Right forelimb (tissue), 1 donor: Measurements from ENCODE around the gene HOXC9.

Source experiments
- DNase-seq: peaks from one replicate; pipeline ENCODE4 v3.0.0-alpha.2; 2018

The HOXC9 gene

DNA sequence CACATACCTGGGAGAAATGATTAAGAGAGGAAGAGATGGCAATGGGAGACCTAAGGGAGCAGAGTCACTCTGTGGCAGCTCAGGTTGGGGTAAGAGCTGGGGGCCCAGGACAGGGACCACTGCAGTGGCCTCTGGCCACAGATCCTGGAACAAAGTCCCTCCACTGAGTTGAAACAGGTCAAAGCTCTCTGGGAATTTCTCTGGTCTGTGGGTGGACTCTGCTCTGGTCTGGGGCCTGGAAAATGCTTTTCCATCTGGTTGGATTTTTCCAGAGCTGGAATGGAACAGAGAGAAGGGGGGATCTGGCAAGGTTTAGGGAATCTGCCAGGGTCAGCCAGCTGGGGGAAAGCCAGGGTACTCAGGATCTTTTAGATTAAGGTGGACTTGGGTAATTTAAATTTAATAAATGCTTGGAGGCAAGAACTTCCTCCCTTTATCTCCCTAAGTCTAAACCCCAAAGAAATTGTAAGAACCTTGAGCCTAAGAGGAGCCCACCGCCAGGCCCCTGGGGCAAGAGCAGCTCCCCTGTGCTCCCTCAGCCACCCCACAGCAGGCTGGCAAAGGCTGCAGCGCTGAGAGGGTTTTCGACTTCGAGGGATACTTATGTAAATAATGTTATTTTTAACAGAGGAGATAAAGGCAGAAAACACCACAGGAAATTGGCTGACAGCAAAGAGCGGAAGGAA is 11.3 kb upstream of the HOXC9 start:
- DNase-seq, result no peak

DNA sequence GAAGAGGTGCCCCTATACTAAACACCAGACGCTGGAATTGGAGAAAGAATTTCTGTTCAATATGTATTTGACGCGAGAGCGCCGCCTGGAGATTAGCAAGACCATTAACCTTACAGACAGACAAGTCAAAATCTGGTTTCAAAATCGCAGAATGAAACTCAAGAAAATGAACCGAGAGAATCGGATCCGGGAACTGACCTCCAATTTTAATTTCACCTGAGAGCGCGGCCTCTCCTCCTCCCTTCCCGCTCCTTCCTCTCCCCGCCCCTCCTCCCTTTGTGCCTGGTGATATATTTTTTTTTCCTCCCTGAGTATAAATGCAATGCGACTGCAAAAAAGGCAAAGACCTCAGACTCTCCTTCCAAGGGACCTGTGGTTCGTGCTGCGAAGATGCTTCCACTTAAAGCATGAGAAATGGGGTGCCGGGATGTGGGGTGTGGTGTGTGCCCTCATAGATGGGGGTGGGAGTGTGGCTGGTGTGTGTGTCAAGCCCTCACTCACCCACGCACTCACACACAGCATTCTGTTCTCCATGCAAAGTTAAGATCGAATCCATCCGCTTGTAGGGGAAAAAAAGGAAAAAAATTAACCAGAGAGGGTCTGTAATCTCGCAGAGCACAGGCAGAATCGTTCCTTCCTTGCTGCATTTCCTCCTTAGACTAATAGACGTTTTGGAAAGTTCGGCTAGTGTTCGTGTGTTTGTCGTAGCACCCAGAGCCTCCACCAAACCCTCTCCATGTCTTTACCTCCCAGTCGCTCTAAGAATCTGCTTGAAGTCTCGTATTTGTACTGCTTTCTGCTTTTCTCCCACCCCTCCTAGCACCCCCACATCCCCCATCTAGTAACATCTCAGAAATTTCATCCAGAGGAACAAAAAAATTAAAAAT is 10.5 kb upstream of the HOXC9 start:
- no peak for DNase-seq

DNA sequence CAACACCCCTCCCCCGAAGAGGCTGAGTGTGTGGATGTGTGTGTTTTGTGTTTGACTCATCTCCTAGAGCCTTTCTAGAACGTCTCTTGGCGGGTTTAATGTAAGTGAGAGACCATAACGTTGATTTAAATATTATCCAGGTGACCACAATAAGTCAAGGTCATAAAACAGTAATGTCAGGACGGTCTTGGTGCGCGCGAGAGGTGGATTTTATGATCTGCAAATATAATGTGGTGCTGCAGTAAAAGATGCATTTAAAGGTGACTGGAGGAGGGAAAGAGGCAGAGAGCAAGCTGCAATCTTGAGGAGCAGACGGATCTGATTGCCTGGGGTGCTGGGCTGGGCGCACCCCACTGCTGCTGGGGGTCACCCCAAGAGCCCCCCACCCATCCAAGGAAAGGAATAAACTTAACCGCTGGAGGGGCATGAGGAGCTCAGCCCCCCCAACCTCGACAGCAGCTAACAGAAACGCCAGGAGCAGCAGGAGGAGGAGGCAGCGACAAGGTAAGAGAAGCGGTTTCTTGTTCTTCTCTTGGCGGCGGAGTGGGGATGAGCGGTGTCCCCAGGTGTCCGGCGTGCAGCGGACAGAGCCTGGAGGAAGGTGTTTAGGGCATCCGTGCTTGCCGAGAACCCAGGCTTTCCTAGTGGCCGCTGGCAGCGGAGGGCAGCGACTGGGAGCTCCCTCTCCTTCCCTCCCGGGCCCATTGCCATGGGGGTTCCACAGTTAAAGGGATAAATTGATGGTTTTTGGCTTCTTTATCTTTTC is 9.5 kb upstream of the HOXC9 start:
- DNase-seq, result no peak

DNA sequence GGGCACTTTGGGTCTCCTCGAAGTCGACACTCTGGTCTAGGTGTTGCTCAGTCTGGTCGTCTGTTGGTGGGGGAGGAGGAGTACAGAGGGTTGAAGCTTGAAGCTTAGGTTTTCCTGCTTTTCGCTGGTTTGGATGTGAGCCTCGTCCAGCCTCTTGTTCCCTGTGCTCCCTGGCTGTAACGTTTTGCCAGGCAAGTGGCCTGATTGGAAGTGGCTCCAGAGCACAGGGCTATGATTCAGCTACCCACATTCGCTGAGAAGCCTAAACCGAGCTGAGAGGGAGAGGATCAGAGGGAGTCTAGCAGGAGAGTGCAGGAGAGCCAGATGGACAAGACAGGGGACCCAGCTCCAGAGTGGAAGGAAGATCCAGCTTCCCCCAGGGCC is 8.9 kb upstream of the HOXC9 start:
- no peak for DNase-seq

DNA sequence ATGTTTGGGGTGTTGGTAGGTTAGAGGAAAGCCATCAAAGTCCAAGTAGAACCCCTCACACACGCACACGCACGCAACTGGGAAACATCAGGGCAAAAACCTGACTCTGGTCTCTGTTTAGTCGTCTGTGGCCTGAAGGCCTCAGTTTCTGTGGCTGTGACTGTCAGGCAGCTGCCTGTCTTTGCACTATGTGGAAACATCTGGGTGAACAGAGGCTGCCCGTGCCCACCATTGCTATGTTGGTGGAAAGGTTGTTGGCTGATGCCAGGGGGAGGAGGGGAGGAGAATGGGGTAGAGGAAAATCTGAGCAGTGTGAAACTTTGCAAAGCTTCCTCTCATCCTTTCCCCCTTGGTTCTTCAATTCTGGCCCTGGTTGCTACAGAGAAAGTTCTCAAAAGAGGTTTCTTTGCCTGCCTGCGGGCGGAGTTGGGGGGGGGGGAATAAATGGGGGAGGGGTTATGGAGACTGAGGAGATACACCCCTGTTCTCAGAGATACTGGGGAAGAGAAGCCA is 7.5 kb upstream of the HOXC9 start:
- DNase-seq, result no peak

DNA sequence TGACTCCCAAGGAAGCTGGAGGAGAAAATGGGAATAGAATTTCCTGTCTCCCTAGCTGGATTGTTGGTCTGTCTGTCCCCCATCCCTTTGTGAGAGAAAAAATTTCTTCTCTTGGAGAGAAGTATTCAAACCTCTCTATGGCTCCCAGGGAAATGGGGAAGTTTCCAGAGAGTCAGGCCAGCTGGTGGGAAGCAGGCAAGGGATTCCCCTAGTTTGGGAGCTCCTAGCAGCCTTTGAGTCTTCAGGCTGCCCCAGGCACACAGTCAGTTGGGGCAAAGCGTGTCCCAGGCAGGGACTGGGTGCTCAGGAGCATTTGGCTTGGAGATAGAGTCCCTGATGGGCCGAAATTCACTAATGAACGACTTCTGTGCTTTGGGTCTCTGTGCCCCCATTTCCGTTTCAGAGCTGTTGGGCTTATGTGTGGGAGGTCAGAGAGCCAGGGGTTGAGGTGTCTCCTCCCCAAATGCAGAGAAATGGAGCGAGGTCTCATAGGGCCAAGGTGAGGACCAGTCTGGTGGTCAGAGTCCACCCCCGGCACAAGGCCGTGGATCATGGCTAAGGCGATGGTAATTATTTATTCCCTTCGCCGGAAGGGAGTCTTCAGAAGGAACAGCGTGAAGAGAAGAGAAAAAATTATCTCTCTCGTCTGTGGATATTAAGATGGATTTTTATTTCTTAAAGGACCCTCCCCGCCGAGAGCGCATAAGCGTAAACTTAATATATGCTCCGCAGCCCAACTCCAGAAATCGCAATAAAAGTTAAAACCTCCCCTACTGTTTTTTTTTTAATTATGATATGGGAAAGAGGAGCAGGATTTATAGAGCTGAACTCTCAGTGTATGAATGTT is 6.6 kb upstream of the HOXC9 start:
- no peak for DNase-seq

DNA sequence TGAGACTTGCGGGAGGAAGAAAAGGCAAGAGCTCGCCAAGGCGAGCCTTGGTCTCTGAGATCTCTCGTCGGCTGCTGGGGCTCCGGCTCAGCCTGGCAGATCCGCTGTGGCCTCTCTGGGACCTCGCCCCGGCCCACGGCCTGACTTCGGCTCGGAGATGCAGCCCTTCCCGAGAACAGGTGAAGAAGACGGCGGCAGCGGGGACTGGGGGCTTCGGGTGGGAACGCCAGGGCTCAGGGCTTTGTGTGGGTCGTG is 6.0 kb upstream of the HOXC9 start:
- no peak for DNase-seq

DNA sequence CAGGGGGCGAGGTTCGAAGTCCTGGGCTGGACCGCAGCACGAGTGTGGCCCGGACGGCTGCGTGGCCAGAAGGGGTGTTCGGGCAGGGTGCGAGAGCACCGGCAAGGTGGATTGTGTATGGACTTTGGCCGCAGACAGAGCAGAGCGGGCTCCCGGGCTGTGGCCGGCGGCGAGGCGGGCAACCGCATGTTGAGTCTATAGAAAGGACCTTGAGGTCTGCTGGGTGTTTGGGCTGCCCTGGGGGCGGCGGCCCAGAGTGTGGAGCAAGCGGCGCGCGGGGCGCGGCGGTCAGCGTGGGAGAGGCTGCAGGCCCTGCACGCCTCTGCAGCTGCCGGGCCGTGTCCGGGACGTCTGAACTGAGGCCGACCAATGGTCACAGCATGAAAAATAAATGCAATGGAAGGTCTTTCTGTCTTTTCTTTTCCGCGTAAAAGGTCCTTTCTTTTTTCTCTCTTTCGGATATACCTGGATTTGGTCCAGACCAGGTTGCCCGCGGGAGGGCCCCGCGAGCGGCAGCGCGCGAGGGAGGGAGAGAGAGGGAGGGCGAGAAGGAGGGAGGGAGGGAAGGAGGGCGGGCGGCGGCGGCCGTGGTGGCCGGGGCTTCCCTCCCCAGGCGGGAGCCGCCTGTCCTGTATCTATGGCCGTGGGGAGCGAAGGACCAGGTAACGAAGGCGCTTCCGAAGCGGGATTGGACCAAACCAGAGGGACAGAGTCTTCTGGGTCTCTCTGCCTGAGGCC is 5.5 kb upstream of the HOXC9 start:
- DNase-seq, result no peak

DNA sequence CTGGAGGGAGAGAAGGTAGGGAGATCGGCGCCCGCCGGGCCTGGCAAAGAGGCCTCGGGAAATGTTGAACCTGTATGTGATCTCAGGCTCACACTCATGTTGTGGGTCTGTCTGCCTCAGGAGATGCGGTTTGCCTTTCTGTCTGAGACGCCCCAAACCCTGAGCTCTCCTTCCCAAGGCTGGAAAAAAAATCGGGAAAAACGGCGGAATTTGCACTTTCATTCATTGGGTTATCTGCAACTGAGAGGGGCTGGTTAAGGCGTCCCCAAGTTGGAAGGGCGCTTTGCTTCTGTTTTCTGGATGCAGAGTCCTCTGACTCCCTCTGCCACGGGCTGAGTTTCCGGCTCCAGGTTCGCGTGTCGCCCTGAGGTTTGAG is 5.0 kb upstream of the HOXC9 start:
- no peak for DNase-seq

DNA sequence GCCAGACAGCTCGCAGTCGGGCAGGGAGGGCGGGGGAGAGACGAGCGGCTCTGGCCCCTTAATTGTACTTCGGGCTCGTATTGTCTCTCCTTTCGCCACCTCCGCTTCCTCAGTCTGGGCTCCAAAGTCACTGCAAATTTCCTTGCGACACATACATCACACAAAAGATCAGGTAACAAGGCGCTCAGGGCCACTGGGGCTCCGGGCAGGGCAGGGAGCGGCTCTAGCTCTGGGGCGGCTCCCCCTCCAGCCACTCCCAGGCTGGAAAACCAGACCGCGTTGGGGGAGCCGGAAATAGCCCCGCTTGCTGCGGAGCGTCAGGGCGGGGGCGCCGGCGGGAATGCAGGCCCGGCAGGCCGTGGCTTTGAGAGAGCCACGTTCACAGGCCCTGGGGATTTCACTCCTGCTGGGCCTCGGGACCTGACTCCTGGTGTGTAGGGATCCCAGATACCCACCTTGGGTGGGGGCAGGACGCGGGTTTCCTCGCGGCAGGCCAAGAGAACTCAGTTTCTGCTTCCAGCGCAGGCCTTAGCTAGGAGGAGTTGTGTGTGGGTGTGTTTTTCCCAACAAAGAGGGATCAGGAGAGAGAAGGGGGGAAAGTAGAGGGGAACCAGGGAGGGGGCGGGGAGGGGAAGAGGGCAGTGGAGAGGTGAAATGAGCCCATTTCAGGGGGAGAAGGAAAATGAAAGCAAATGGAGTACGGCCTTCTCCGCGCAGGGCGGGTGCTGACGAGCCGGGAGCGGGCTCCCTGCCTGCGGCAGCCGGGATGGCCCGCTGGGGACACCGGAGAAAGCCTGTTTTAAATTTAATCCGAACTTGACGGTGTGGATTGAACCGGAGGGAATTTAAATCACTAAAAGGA is 4.4 kb upstream of the HOXC9 start:
- no peak for DNase-seq

DNA sequence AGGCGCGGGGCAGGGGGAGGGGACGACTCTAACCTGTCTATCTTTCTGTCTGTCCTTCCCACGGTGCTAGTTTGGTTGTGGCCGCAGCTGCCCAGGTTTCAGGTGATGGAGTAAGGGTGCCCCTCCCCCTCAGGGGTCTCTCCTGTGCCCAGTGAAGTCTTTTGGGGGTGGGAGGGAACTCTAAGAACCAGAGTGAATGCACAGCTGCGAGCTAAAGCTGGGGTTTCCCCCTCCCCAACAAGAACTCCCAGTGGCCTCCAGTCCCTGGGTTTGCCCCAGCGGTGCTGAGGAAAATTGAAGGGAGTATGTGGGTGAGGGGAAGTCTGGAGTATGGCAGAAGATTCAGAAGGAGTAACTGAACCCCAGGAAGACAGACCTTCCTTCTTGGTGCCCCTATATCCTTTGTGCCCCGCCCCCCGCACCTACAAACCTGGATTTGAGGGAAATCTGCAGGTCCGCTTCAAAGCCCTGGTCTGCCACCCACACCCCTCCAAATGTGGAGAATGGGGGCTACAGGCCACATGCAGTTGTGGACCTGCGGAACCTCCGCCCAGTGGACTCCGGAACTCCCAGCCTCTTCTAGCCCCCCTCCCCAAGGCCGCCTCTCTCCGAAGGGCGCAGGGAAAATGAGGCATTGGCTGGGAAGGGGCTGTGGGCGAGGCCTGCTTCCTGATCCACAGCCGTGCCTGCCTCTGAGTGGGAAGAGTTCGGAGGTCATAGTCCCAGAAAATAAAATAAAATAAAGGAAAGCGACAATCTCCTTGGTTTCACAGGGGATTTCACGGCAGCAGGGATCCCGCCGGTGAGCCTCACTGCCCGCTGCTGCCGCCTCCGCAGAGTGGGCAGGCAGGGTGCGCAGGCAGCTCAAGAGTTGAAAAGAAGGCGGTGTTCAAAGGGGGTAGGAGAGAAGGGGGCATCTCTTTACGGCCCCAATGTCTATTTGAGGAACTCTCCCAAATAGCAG is 3.4 kb upstream of the HOXC9 start:
- no peak for DNase-seq

DNA sequence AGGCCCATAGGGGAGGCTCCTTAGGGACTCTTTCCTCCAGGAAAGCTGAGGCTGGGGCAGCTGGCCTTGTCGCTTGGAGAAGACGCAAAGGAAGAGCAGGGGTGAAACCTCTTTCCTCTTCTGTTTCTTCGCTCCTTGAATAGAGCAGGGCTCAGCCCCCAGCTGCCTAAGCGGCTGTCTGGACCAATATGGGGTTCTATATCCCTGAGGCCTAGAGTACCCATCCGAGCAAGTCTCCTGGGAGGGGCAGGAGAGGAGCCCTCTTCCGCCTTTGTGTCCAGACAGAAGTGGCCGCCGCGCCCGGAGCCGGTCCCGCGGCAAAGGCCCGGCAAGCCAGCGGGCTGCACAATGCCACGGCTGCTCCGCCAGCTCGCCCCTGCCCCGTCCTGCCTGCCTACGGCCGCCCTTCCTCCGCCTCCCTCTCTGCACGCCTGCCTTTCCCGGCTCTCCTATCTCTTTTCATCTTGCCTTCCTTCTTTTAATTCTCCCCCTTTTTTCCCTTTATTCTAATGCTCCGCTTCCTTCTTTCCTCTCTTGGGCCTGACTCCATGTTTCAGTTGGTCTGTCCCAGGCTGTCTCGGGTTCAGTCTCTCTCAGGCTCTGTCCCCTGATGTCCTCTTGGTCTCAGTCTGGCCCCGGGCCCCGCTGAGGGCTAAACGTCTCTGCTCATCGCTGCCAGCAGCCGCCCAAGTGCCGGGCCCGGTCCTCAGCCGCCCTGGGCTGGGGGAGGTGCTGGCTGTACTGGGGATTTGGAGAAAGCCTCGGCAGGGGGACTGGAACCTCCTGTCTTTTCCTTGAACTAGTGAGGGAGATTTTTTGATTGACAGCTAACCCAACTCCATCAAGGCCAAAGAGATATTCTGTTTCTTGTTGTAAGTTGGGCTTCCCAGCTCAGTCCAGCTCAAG is 2.5 kb upstream of the HOXC9 start:
- DNase-seq, result no peak

DNA sequence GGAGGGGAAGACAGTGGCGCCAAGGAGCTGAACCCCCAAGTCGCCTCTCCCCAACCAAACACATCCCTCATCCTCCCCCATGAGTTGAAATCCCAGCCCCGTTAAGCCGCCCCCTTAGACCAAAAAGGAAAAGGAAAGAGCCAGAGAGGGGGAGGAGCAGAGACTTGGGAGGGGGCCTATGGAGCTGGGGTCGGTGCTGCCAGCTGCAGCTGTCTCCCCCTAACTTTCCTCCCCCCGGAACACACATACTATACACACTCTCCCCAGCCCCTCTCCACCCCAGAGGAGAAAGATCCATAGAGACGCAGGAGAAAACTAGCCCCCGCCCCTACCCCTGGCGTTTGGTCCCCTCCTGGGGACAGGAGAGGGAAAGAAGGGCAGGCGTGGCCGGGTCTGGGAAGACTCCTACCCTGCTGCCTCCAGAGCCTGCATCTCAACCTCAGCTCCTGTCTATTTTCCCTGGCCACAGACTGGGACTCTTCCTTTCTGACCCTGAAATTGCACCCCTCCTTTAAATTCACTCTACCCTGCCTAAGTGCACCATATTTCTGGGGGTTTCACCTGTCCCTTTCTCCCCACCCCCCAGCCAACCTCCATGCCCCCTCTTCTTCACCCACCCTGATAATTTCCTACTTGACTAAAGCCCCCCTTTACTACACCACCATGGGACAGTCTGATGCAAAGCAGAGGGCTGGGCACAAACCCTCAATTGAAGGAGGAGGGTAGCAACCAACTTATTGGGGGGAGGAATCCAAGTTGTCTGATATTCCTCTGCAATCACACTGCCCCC is 1.7 kb upstream of the HOXC9 start:
- no peak for DNase-seq

DNA sequence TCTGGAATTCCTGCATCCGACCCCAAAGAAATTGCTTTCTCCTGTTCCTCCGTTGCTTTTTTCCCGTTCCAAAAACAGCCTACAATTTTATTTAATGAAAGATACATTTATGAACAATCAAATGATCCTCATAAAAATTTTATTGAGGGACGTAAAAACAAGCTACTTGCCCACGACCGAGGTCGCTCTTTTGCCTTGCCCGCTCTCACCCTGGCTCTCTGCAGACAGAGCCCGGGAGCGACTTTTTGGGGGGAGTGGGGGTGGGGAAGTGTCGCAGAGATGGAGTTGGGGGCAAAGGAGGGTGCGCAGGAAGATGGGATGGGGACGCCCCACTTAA is 1.1 kb upstream of the HOXC9 start:
- no peak for DNase-seq

DNA sequence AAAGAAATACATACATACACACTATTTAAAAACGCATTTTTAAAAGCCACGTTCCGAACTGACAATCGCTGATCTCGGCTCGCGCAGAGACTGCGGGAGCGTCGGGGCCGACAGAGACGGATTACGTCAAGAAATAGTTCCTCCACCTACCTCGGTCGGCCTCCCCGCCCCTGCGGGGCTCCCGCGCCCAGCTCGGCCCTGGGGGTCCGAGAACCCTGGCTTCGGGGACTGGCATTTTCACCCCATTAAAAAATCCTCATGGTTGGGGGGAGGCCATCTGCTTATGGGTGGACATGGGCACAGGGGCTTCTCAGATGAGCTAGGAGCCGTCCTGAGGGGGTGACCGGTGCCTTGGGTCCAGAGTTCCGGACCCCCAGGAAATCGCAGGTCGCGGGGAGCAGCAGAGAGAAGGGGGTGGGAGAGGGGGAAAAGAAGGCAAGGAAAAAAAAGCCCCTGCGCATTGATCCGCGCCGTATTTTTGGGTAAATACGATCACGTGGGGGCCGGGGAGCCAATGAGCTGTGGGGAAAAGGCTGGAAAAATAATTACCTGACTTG is 324 bp upstream of the HOXC9 start:
- no peak for DNase-seq

DNA sequence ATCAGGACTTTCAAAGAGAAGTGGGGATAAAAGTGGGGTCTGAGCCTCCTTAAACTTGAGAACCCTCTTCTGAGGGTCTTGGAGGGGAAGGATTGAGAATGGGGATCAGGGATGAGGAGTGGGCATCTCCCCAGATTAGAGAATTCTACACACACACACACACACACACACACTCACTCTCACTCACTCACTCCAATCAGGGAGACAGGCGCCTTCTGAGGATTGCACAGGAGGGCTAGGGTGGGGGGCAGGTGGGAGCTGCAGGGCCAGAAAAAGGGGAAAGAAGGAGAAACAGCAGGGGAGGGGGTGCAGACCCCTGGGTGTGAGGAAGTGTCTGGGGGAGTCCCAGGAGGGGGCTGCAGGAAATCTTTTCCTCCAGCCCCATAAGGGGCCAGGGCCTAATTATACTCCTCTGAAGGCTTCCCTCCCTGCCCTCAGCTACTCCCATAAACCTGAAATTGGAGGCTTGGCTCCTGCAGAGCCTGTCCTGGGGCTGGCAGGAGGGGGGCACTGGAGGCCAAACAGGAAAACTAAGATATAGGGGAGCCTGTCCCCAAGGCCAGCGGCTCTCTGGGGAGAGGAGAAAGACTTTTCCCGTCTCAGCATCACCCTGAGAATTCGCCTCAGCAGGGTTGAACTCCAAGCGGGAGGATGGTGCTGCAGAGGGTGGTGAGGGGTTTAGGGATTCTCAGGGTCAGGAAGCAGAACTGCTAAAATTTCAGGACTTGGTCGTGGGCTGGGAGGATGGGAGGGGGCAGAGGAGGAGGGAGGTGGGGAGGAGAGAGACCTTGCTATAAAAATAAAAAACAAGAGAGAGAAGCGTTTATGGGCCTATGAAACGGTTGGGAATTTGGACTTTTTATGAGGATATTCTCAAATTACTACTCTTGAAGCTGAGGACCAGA is 1.6 kb downstream of the HOXC9 start:
- no peak for DNase-seq
